Measurements from ENCODE around the gene DARS2. TPM values are rescaled to one million over a fixed set of nuclear protein-coding genes. Genes with fewer than 3 reads are reported as not detected.
"Not testable (repeated sequence)": the region's sequence is repeated elsewhere in the genome, so short reads cannot be mapped to it uniquely, and the experiment has no call there.

DARS2 gene
- total and polyA plus RNA-seq, 2 of the 4 experiments (the other 2 are of a cell fraction): 14.8 to 18.8 TPM

DNA sequence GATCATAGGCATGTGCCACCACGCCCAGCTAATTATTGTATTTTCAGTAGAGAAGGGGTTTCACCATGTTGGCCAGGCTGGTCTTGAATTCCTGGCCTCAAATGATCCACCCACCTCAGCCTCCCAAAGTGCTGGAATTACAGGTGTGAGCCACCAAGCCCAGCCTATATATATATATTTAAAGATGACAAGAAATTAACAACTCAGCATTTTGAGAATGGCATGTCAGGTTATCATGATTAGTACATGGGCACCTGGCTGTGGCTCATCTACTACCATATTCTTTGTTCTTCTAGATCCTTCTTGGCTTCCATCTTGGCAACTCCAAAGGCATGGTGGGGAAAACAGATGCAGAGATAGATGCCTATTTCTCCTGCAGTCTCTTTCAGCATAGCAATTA, 24.5 kb upstream of the DARS2 start:
- DNase-seq; H4K5ac ChIP-seq (ENCODE audit: low read depth, low read length); H3K9me1 ChIP-seq (ENCODE audit: insufficient read depth, low read length); H3K4ac ChIP-seq (ENCODE audit: low read depth, low read length); in situ Hi-C loops (cut with MboI; ENCODE audit: low sequenced_read_pairs); H3K9ac ChIP-seq (ENCODE audit: low read depth, low read length); intact Hi-C loops (cut with micrococcal nuclease); BruUV-seq (replicated peaks); H4K8ac ChIP-seq (ENCODE audit: low read depth in 2 of 2, low read length in 2 of 2); H3K4me1 ChIP-seq (ENCODE audit: control insufficient read depth, insufficient read depth, low read length); H2BK120ac ChIP-seq (ENCODE audit: low read depth, low read length); H3K18ac ChIP-seq (ENCODE audit: low read depth, low read length); CTCF ChIA-PET; H2AK9ac ChIP-seq (replicated peaks; ENCODE audit: low read depth, low read length, poor library complexity); H2BK5ac ChIP-seq (ENCODE audit: low read depth, low read length, poor library complexity, severe bottlenecking); H3K56ac ChIP-seq (ENCODE audit: extremely low read depth, insufficient read depth, low read length); H3K4me3 ChIP-seq (ENCODE audit: insufficient read depth, low read depth, low read length); H3K79me1 ChIP-seq (ENCODE audit: low read depth in 1 of 2, low read length in 2 of 2); H2BK20ac ChIP-seq (ENCODE audit: low read depth, low read length); H3K27me3 ChIP-seq (ENCODE audit: control insufficient read depth, insufficient read depth, low read length); dilution Hi-C loops (cut with HindIII; ENCODE audit: low sequenced_read_pairs, unreplicated experiment); H3K27ac ChIP-seq (ENCODE audit: insufficient read depth, low read length); H2AK5ac ChIP-seq (ENCODE audit: low read depth, low read length); H3K23ac ChIP-seq (ENCODE audit: low read depth, low read length); H3K36me3 ChIP-seq (ENCODE audit: control insufficient read depth, insufficient read depth, low read length); H3K4me2 ChIP-seq (ENCODE audit: low read depth, low read length); H4K20me1 ChIP-seq (ENCODE audit: insufficient read depth, low read length); H3K9me3 ChIP-seq (ENCODE audit: control insufficient read depth, insufficient read depth, low read length); H3K14ac ChIP-seq (replicated peaks; ENCODE audit: low read depth, low read length); H4K91ac ChIP-seq (ENCODE audit: insufficient read depth, low read depth, low read length); H2AFZ ChIP-seq (replicated peaks; ENCODE audit: low read length, poor library complexity); H2BK15ac ChIP-seq (ENCODE audit: low read depth, low read length); ATAC-seq (ENCODE audit: low read depth); POLR2A ChIA-PET (ENCODE audit: unreplicated experiment): not testable (repeated sequence)
- WGBS, 2 experiments (ENCODE audit: extremely low coverage in 2 of 2, insufficient read length in 1 of 2): no CpG with 5 or more reads among the region's 1 CpG
